Activated CD8-positive, alpha-beta memory T cell treated with anti-CD3 and anti-CD28 coated beads, Interleukin-2, amount 50 U/mL, for 48 hours (primary cell): Measurements from ENCODE around the gene KLHDC9.
"Not testable (repeated sequence)": the region's sequence is repeated elsewhere in the genome, so short reads cannot be mapped to it uniquely, and the experiment has no call there.

Experiments
- DNase-seq: peaks from one replicate; pipeline ENCODE4 v3.0.0-alpha.2; 2020

Gene KLHDC9

GRCh38 chr1:161099090-161099802, 1.1 kb downstream of the KLHDC9 start:
- no peak for DNase-seq

- no peak for DNase-seq
Measured at GRCh38 chr1:161100556-161100955, 2.4 kb downstream of the KLHDC9 start.

GRCh38 chr1:161106431-161106830, 8.3 kb downstream of the KLHDC9 start:
- DNase-seq, result no peak

DNA sequence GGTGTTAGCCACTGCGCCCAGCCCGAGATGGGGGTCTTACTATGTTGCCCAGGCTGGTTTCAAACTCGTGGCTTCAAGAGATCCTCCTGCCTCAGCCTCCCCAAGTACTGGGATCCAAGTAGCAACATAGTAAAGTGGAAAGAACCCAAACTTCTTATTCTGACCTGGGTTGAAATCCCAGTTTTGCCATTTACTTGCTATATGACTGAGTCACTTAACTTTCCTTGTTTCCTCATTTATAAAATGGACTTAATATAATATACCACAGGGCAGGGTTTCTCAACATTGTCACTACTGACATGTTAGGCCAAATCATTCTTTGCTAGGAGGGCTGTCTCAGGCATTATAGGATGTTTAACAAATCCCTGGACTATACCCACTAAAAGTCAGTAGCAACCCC, 13.0 kb downstream of the KLHDC9 start:
- no peak for DNase-seq

GRCh38 chr1:161111527-161111926, 13.4 kb downstream of the KLHDC9 start:
- no peak for DNase-seq

DNA sequence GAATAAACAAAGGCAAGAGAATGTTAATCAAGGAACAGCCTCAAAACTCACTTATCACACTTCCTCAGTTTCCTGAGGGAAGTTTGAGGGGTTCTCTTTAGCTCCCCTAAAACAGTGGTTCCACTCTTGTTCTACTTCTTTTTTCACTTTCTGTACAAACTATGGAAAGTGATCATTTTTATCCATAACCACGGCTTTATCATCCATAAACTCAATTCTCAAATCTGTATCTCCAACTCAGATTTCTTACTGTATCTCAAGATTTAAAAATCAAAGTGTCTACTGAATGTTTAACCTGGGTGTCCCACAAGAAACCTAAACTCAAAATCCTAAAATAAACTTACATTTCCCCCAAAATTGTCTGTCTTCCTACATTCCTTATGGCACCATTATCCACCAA, 15.8 kb downstream of the KLHDC9 start:
- DNase-seq, result no peak

DNA sequence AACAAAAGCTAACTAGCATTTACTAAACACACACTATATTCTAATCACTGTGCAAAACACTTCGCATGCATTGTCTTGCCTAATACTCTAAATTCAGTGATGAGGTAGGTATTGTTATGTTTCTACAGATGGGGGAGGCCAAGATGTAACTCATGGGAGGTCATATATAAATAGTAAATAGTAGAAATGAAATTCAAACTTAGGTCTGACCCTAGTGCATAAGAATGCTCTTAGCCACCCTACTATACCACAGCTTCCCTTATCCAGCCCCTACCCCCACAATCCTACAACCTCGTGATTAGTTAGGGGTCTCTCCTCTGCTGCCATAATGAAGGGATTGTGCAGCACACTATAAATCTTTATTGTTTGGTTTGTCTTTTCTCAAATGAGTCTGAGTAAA, 16.4 kb downstream of the KLHDC9 start:
- DNase-seq, result no peak

DNA sequence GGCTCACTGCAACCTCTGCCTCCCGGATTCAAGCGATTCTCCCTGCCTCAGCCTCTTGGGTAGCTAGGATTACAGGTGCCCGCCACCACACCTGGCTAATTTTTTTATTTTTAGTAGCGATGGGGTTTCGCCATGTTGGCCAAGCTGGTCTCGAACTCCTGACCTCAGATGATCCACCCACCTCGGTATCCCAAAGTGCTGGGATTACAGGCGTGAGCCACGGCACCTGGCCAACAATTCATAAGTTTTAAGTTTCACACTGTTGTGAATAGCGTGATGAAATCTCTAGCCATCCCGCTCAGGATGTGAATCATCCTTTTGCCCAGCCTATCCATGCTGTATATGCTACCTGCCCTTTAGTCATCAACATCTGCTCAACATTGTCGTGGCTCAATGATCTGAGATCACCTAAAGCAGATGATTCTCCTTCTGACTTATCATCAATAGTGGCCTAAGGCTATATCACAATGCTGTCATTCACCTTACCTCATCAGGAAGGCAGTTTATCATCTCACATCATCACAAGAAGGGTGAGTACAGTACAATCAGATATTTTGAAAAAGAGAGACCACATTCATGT, 17.1 kb downstream of the KLHDC9 start:
- peak; percentile 71 for DNase-seq

DNA sequence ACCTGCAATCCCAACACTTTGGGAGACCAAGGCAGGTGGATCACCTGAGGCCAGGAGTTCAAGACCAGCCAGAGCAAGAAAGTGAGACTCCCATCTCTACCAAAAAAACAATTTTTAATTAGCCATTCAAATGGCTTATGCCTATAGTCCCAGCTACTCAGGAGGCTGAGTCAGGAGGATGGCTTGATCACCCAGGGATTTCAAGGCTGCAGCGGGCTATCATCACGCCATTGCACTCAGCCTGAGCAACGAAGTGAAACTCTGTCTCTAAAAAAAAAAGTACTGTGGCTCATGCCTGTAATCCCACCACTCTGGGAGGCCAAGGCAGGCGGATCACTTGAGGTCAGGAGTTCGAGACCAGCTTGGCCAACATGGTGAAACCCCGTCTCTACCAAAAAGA, 17.8 kb downstream of the KLHDC9 start:
- not testable (repeated sequence) for DNase-seq

DNA sequence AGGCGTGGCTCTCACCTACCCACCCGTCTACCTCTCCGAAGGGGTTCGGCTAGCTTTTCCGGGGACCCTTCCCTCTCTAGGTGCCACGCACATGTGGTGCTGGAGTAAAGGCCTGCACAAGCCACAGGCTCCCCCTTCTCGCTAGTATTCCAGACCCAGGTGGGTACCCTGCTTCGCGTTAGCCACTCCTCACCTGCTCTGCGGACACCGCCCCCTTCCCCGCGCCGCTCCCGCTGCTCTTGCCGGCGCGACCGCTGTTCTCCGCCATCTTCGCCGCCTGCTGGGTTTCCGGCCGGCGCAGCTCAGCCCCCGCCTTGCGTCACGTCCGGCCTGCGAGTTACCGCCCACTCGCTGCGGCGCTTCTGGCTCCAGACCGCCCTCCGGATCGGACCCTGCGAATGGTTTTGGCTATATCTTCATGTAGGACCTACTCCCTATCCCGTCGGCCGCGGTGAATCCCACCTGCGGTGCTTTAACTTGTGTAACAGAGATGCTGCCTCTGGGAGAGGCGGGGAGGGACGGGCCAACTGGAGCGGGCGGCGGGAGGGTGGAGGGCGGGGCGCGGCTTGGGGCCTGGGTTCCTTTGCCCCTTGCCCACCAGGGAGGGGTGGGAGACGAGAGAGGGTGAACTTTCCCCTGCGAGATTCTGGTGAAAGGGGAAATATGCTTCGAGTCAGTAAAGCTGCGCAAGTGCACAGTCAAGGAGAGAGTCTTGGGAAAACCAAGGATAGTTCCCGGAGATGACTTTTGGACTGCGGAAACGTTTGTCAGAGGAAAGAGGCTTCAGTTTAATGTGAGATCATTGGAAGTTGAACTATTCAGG, 19.8 kb downstream of the KLHDC9 start, which contains the start of the genes NIT1 and PFDN2:
TSS of gene NIT1 (plus strand) at position 347 of the 823 bp plus-strand sequence. CDS start at position 419, 72 bp downstream.
TSS of gene PFDN2 (minus strand) at position 279 of the 823 bp plus-strand sequence. CDS start at position 268, 11 bp downstream.
- DNase-seq, result peak; percentile 93

GRCh38 chr1:161119092-161119903, 21.1 kb downstream of the KLHDC9 start:
- DNase-seq, result peak; percentile 72

- DNase-seq, result no peak
Measured at GRCh38 chr1:161121042-161121650, 23.0 kb downstream of the KLHDC9 start.

GRCh38 chr1:161121834-161122233, 23.7 kb downstream of the KLHDC9 start:
- DNase-seq, result no peak

- DNase-seq, result no peak
Measured at GRCh38 chr1:161122967-161123366, 24.8 kb downstream of the KLHDC9 start.

DNA sequence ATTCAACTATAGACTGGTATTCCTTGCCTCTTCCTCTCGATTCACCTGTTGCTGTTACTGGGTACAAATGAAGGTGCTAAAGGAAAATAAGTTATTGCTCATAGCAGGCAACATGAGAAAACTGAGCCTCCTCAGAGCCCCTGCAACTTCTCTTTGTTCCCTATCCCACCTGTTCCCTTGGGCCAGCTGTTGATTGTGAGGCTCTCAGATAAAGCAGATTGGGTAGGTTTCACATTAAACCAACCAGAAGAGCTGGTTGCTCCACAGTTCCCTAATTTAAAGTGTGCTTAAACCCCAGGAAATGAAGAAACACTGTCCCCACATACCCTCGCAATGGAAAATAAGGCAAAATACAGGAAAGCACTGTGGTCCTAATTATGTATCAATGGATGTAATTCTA, 29.5 kb downstream of the KLHDC9 start:
- no peak for DNase-seq

DNA sequence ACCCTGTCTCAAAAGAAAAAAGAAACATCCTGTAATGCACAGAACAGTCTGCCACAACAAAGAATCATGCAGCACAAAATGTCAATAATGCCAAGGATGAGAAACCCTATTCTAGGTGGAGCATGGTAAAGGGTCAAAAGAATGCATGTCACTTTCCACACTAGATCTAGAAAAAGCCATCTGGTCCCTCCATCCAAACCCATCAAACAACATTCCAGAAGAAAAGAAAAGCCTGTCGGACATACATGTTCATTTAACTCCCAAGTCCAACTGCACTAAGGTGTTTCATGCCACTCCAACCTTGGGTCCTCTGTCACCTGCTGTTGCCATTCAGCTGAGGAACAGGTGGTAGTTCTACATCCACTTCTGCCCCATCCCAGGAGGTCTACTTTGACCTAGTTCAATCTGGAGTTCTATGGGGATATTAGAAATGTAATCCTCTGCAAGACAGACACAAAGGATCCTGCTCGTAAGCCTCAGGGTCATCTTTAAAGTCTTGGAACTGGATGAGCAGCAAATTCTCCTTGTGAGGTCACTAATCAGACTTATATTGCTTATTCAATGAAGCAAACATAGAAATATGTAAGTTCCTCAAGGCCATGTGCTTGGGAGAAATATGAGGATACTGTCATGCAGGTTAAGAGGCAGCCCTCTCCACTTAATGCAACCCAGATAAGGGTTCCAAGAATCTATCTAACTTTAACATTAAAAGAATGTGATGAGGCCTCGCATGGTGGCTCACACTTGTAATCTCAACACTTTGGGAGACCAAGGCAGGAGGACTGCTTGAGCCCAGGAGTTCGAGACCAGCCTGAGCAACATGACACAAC, 30.6 kb downstream of the KLHDC9 start:
- DNase-seq, result no peak

DNA sequence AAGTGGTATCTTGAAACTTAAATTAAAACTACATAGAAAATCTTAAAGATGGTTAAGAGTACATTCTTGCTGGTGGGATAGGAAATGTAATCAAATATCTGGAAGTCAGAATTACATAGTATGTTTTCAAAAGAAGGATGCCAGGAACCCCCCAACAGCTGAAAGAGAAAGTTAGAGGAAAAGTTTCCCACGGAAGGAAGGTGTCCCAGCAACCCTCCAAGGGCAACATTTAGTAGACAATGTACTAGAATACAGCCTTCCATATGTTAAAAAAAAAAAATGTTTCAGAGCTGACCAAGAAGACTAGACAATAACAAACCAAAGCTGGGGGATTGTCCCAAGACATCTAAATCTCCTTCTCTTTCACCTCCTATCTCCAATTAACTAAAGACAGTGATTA, 32.1 kb downstream of the KLHDC9 start:
- DNase-seq, result no peak

- no peak for DNase-seq
Measured at GRCh38 chr1:161131523-161132409, 33.6 kb downstream of the KLHDC9 start.

- peak; percentile 92 for DNase-seq
Measured at GRCh38 chr1:161132410-161133219, 34.5 kb downstream of the KLHDC9 start, which contains the start of gene DEDD. Gene DEDD, minus strand, starts transcription at chr1:161132667. Its CDS starts 8,205 bp downstream, at chr1:161124462.
